ENCODE data around the gene BANF2. TPM values are rescaled to one million over a fixed set of nuclear protein-coding genes. Genes with fewer than 3 reads are reported as not detected.

BANF2 gene
- total and polyA plus RNA-seq, 2 experiments from 2014 or later = not detected

DNA sequence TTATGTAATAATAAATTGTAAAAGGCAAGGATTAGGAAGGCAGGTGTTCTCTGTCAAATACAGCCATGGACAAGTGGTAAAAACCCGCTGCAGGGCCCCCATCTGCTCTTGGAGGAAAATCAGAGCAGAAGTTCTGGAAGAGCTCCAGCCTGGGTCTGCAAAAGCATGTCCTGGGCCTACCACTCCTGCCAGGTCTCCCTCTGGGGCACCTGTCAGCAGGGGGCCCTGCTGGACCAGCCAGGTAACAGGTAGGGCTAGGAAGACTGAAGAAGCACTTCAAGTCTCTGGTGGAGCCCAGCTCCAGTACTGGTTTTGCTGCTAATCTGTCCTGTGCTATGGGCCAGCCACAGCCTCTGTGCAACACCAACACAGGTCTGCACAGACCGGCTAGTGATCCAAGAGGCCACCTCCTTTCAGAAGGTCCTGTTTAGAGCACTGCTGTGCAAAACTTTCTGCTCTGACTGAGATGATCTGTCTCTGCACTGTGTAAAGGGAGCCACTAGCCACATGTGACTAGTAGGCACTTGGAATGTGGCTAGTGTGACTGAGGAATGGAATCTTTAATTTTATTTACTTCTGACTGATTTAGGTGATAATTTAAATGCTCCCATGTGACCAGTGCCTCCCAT, 47.9 kb upstream of the BANF2 start:
- no peaks in the 10 kb centered on the region for H3K36me3 ChIP-seq (replicated peaks; ENCODE audit: insufficient read depth, low read depth)
- H3K4me1 ChIP-seq (ENCODE audit: insufficient read depth) = peaks cover 34% of the 10 kb centered on the region
- H3K4me2 ChIP-seq = peak overlapping the region; percentile 5
- H3K27me3 ChIP-seq = no peaks in the 10 kb centered on the region
- DNase-seq (ENCODE audit: low spot score) = peak; percentile 42
- peaks cover 100% of the 10 kb centered on the region for H4K20me1 ChIP-seq (ENCODE audit: insufficient read depth, poor library complexity, severe bottlenecking)
- TF ChIP-seq, protein P1, sequence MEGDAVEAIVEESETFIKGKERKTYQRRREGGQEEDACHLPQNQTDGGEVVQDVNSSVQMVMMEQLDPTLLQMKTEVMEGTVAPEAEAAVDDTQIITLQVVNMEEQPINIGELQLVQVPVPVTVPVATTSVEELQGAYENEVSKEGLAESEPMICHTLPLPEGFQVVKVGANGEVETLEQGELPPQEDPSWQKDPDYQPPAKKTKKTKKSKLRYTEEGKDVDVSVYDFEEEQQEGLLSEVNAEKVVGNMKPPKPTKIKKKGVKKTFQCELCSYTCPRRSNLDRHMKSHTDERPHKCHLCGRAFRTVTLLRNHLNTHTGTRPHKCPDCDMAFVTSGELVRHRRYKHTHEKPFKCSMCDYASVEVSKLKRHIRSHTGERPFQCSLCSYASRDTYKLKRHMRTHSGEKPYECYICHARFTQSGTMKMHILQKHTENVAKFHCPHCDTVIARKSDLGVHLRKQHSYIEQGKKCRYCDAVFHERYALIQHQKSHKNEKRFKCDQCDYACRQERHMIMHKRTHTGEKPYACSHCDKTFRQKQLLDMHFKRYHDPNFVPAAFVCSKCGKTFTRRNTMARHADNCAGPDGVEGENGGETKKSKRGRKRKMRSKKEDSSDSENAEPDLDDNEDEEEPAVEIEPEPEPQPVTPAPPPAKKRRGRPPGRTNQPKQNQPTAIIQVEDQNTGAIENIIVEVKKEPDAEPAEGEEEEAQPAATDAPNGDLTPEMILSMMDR (IDR thresholded peaks at IDR 0.05; ENCODE audit: poor library complexity) = peak; percentile 21
- no peak for TF ChIP-seq EZH2 (IDR thresholded peaks at IDR 0.05; ENCODE audit: borderline replicate concordance)
- H2AFZ ChIP-seq = no peak overlapping the region
- 65% methylated on average over 2 of the region's 2 CpGs for WGBS (ENCODE audit: low lambda C conversion rate, missing lambda C conversion rate)
- no peak overlapping the region for H3K4me3 ChIP-seq
- H3K27ac ChIP-seq = peak overlapping the region; percentile 8
- H3K79me2 ChIP-seq = peaks cover 100% of the 10 kb centered on the region
- H3K9me2 ChIP-seq (replicated peaks; ENCODE audit: insufficient read depth) = no peaks in the 10 kb centered on the region
- no peaks in the 10 kb centered on the region for H3K9me3 ChIP-seq (ENCODE audit: low read depth)

DNA sequence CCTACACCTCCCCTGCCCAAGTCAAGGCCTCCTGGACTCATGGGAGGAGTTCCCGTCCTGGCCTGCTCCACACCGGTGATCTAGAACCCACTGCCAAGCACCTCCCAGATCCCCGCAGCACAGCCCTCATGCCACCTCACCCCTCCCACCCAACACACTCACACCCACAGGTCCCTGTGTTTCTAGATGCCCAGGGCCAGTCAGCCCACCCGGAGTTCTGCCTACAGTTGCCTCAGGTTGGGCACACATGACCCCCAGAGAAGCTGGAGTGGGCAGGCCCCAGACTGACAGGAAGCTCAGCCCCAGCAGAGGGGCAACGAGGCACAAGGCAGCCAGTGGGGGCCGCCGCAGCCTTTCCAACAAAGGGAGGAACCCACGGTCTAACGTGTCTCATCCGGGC, 47.4 kb upstream of the BANF2 start:
- Histone ChIP-seq H3K4me2 (no peak overlapping the region), H2AFZ (no peak overlapping the region), H3K9me3 (ENCODE audit: low read depth) (no peaks in the 10 kb centered on the region), H3K27me3 (no peaks in the 10 kb centered on the region), H3K4me1 (ENCODE audit: insufficient read depth) (peaks cover 31% of the 10 kb centered on the region), H4K20me1 (ENCODE audit: insufficient read depth, poor library complexity, severe bottlenecking) (peaks cover 99% of the 10 kb centered on the region), H3K4me3 (no peak overlapping the region), H3K36me3 (replicated peaks; ENCODE audit: insufficient read depth, low read depth) (no peaks in the 10 kb centered on the region), H3K27ac (peak overlapping the region; percentile 8), H3K9me2 (replicated peaks; ENCODE audit: insufficient read depth) (no peaks in the 10 kb centered on the region), H3K79me2 (peaks cover 100% of the 10 kb centered on the region)
- TF ChIP-seq, protein P1 (IDR thresholded peaks at IDR 0.05; ENCODE audit: poor library complexity) = no peak
- no peak for TF ChIP-seq EZH2 (IDR thresholded peaks at IDR 0.05; ENCODE audit: borderline replicate concordance)
- TF ChIP-seq EZH2phosphoT487 (IDR thresholded peaks at IDR 0.05; ENCODE audit: low read depth, severe bottlenecking, unreplicated experiment) = no peak
- WGBS (ENCODE audit: low lambda C conversion rate, missing lambda C conversion rate) = 92% methylated on average over 10 of the region's 10 CpGs
- no peak for DNase-seq (ENCODE audit: low spot score)

DNA sequence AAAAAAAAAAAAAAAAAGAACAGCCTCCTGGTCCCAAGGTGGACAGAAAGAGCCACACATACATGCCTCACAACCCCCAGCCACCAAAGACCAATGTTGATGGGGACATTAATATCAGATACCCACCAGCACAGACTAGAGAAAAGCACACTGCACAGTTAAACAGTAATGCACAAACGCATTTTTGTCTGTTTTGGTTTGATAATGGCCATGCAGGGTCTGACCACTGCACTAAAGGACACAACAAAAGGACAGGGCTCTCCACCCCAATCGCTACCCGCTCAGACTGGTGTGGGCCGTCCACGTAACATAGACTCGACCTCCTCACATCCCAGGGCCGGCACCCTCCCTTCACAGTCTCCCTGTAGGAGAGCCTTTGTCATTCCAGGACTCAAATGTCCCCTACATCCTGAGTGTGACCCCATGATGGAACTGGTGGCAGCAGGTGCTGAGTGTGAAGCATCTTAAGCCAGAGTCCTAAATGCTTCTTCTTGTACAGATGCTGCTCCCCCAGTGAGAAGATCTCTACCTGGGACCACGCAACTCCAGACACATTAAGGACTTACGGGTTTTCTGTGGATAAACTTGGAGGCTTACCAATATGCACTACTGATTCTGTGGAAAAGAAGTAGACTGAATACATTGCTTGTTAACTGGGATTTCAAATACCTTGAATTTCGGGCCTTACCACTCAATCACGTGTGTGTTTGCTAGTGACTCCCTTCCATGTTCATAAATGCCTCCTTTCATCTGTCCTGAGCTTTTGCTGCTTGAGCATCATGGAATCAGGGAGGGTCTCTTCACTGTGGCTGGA, 45.7 kb upstream of the BANF2 start:
- Histone ChIP-seq H2AFZ (no peak overlapping the region), H3K9me3 (ENCODE audit: low read depth) (no peaks in the 10 kb centered on the region), H3K4me1 (ENCODE audit: insufficient read depth) (peaks cover 26% of the 10 kb centered on the region), H3K27me3 (no peaks in the 10 kb centered on the region), H4K20me1 (ENCODE audit: insufficient read depth, poor library complexity, severe bottlenecking) (peaks cover 98% of the 10 kb centered on the region), H3K9me2 (replicated peaks; ENCODE audit: insufficient read depth) (no peaks in the 10 kb centered on the region), H3K4me3 (no peak overlapping the region), H3K79me2 (peaks cover 100% of the 10 kb centered on the region), H3K4me2 (no peak overlapping the region), H3K36me3 (replicated peaks; ENCODE audit: insufficient read depth, low read depth) (no peaks in the 10 kb centered on the region), H3K27ac (no peak overlapping the region)
- DNase-seq (ENCODE audit: low spot score) = no peak
- WGBS (ENCODE audit: low lambda C conversion rate, missing lambda C conversion rate) = 96% methylated on average over 11 of the region's 11 CpGs
- TF ChIP-seq, protein P1 (IDR thresholded peaks at IDR 0.05; ENCODE audit: poor library complexity) = no peak
- TF ChIP-seq EZH2 (IDR thresholded peaks at IDR 0.05; ENCODE audit: borderline replicate concordance) (no peak), EZH2phosphoT487 (IDR thresholded peaks at IDR 0.05; ENCODE audit: low read depth, severe bottlenecking, unreplicated experiment) (no peak)

Measured in hepatocyte (in vitro differentiated cells).